ENCODE measurements around the gene FAM3D. TPM values are rescaled to one million over a fixed set of nuclear protein-coding genes. Genes with fewer than 3 reads are reported as not detected.

FAM3D gene
- total RNA-seq, 1 experiment from 2014 or later, result not detected

- TF ChIP-seq EZH2 (IDR thresholded peaks at IDR 0.05; ENCODE audit: borderline replicate concordance, low read depth, low read length, poor library complexity, severe bottlenecking) (no peak), CTCF (conservative IDR thresholded peaks at IDR 0.05; ENCODE audit: low read depth, low read length) (no peak)
- H3K36me3 ChIP-seq (ENCODE audit: insufficient read depth, low read length, poor library complexity, severe bottlenecking), result no peaks in the 10 kb centered on the region
- ChIA-PET CTCF (no interaction called here), POLR2A (ENCODE audit: low non-redundant PET) (no interaction called here)
- no TSS peak for BruUV-seq (replicated peaks)
- no peaks in the 10 kb centered on the region for H3K27me3 ChIP-seq (replicated peaks; ENCODE audit: insufficient read depth, low read depth, low read length, poor library complexity)
- H3K4me1 ChIP-seq (ENCODE audit: insufficient read depth, low read length, poor library complexity, severe bottlenecking), result no peaks in the 10 kb centered on the region
- no peak for DNase-seq (ENCODE audit: low spot score)
- H3K4me3 ChIP-seq (ENCODE audit: low read depth, low read length, poor library complexity, severe bottlenecking), result no peak overlapping the region
- intact Hi-C loops (cut with micrococcal nuclease; ENCODE audit: unreplicated experiment), result no loop called here
- no peak overlapping the region for H3K27ac ChIP-seq (ENCODE audit: low read depth, low read length, poor library complexity, severe bottlenecking)
- H3K9me3 ChIP-seq (ENCODE audit: low read depth, low read length, poor library complexity, severe bottlenecking), result no peaks in the 10 kb centered on the region
These were observed 27.6 kb downstream of the FAM3D start for GRCh38 chr3:58639001-58639400.

GRCh38 chr3:58638591-58638990 is 28.0 kb downstream of the FAM3D start:
- BruUV-seq (replicated peaks), result no TSS peak
- POLR2A ChIA-PET (ENCODE audit: low non-redundant PET), result no interaction called here
- DNase-seq (ENCODE audit: low spot score), result no peak
- no peak overlapping the region for H3K4me3 ChIP-seq (ENCODE audit: low read depth, low read length, poor library complexity, severe bottlenecking)
- no peaks in the 10 kb centered on the region for H3K36me3 ChIP-seq (ENCODE audit: insufficient read depth, low read length, poor library complexity, severe bottlenecking)
- no peaks in the 10 kb centered on the region for H3K9me3 ChIP-seq (ENCODE audit: low read depth, low read length, poor library complexity, severe bottlenecking)
- H3K4me1 ChIP-seq (ENCODE audit: insufficient read depth, low read length, poor library complexity, severe bottlenecking), result no peaks in the 10 kb centered on the region
- intact Hi-C loops (cut with micrococcal nuclease; ENCODE audit: unreplicated experiment), result no loop called here
- no peak overlapping the region for H3K27ac ChIP-seq (ENCODE audit: low read depth, low read length, poor library complexity, severe bottlenecking)
- CTCF ChIA-PET, result no interaction called here
- H3K27me3 ChIP-seq (replicated peaks; ENCODE audit: insufficient read depth, low read depth, low read length, poor library complexity), result no peaks in the 10 kb centered on the region
- TF ChIP-seq EZH2 (IDR thresholded peaks at IDR 0.05; ENCODE audit: borderline replicate concordance, low read depth, low read length, poor library complexity, severe bottlenecking) (no peak), CTCF (conservative IDR thresholded peaks at IDR 0.05; ENCODE audit: low read depth, low read length) (no peak)

- Histone ChIP-seq H3K27ac (ENCODE audit: low read depth, low read length, poor library complexity, severe bottlenecking) (no peak overlapping the region), H3K4me1 (ENCODE audit: insufficient read depth, low read length, poor library complexity, severe bottlenecking) (no peaks in the 10 kb centered on the region), H3K4me3 (ENCODE audit: low read depth, low read length, poor library complexity, severe bottlenecking) (no peak overlapping the region), H3K9me3 (ENCODE audit: low read depth, low read length, poor library complexity, severe bottlenecking) (no peaks in the 10 kb centered on the region), H3K36me3 (ENCODE audit: insufficient read depth, low read length, poor library complexity, severe bottlenecking) (no peaks in the 10 kb centered on the region), H3K27me3 (replicated peaks; ENCODE audit: insufficient read depth, low read depth, low read length, poor library complexity) (no peaks in the 10 kb centered on the region)
- POLR2A ChIA-PET (ENCODE audit: low non-redundant PET), result no interaction called here
- intact Hi-C loops (cut with micrococcal nuclease; ENCODE audit: unreplicated experiment), result no loop called here
- BruUV-seq (replicated peaks), result no TSS peak
- CTCF ChIA-PET, result no interaction called here
- TF ChIP-seq CTCF (conservative IDR thresholded peaks at IDR 0.05; ENCODE audit: low read depth, low read length) (no peak), EZH2 (IDR thresholded peaks at IDR 0.05; ENCODE audit: borderline replicate concordance, low read depth, low read length, poor library complexity, severe bottlenecking) (no peak)
- no peak for DNase-seq (ENCODE audit: low spot score)
These were observed 29.1 kb downstream of the FAM3D start for GRCh38 chr3:58637509-58637908.
